Gastrocnemius medialis (tissue), 4 donors: ENCODE results near the gene PLXNC1.

Experiments used
- POLR2A ChIP-seq, 2 donors: fragments of 450-650 bp; IDR thresholded peaks; one replicate each; pipeline ENCODE4 v1.6.1; 2017; ENCODE audit warnings: antibody characterized with exemption in 2 of 2, mild to moderate bottlenecking in 2 of 2, moderate library complexity in 2 of 2
- TF ChIP-seq, protein P1 (sequence below), 5 experiments: fragments of 450-650 bp in 3 of 5; fragments of 200-600 bp in 2 of 5; sonication (generic) in 2 of 5; IDR thresholded peaks in 4 of 5; conservative IDR thresholded peaks in 1 of 5; 1 replicate in 4 of 5; 2 replicates in 1 of 5; pipeline ENCODE4 v1.5.1; 2016 to 2019; ENCODE audit warnings: antibody characterized with exemption in 5 of 5, mild to moderate bottlenecking in 3 of 5, moderate library complexity in 3 of 5

DNA sequence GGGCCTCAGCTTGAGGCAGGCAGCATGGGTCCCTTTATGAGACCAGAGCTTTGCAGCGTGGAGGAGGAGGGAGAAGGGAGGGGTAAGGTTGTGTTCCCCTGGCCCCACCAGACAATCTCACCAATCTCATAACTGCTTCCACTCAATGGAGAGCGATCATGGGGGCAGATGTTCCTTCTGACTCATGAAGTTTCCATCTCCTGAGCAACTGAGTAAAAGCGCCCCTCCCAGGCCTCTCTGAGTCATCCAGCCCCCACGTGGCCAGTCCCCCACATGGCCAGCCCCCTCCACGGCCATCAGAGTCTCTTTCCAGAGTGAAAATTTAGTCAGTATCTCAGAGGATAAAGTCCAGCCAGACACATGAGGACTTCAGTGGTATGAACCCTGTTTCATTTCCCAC, 39.2 kb upstream of the PLXNC1 start:
- TF ChIP-seq, protein P1, sequence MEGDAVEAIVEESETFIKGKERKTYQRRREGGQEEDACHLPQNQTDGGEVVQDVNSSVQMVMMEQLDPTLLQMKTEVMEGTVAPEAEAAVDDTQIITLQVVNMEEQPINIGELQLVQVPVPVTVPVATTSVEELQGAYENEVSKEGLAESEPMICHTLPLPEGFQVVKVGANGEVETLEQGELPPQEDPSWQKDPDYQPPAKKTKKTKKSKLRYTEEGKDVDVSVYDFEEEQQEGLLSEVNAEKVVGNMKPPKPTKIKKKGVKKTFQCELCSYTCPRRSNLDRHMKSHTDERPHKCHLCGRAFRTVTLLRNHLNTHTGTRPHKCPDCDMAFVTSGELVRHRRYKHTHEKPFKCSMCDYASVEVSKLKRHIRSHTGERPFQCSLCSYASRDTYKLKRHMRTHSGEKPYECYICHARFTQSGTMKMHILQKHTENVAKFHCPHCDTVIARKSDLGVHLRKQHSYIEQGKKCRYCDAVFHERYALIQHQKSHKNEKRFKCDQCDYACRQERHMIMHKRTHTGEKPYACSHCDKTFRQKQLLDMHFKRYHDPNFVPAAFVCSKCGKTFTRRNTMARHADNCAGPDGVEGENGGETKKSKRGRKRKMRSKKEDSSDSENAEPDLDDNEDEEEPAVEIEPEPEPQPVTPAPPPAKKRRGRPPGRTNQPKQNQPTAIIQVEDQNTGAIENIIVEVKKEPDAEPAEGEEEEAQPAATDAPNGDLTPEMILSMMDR (IDR thresholded peaks at IDR 0.05 in 4 of 5, conservative IDR thresholded peaks at IDR 0.05 in 1 of 5): no peak
- no peak for TF ChIP-seq POLR2A (IDR thresholded peaks at IDR 0.05)
